GM21717 (cell line): ENCODE measurements around the gene CPNE5.
"Not testable (repeated sequence)": the region's sequence is repeated elsewhere in the genome, so short reads cannot be mapped to it uniquely, and the experiment has no call there.

Source experiments
- ATAC-seq: cut with Tn5 transposase; IDR thresholded peaks from one replicate; pipeline ENCODE4 v1.9.1; 2021; ENCODE audit warnings: mild to moderate bottlenecking, moderate library complexity; ENCODE audit not compliant: unreplicated experiment

Gene CPNE5

DNA sequence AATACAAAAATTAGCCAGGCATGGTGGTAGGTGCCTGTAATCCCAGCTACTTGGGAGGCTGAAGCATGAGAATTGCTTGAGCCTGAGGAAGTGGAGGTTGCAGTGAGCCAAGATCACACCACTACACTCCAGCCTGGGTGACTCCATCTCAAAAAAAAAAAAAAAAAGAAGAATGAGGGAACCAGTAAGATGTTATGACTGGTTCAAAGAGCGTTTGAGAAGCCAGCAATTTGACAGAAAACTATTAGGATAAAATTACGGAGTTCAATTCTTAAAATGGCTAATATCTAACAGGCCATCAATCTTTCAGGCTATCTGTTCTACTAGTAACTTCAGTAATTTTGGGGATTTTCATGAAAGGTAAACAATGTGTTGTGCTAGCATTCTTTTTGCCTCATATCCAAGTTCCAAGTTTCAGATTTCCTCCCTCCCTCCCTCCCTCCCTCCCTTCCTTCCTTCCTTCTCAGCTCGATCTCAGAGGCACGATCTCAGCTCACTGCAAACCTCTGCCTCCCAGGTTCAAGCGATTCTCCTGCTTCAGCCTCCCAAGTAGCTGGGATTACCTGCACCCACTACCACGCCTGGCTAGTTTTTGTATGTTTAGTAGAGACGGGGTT is 134.2 kb downstream of the CPNE5 start:
- ATAC-seq, result not testable (repeated sequence)

DNA sequence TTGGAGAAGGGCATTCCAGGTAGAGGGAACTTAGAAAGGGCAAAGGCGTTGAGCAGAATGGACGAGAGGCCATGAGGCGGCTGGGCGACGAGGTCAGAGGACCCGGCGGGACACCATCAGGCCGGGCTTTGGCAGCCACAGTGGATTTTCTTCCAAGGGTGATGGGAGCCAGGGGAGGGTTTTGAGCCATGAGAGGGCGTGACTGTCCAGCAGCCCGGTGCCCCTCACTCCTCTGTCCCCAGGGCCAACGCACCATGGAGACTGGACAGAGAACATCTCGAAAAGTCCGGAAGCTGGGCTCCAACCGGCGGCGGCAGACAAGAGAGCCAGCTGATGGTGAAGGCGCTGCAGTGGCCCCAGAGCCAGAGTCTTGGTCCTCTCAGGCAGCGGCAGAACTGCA is 135.3 kb downstream of the CPNE5 start:
- no peak for ATAC-seq

DNA sequence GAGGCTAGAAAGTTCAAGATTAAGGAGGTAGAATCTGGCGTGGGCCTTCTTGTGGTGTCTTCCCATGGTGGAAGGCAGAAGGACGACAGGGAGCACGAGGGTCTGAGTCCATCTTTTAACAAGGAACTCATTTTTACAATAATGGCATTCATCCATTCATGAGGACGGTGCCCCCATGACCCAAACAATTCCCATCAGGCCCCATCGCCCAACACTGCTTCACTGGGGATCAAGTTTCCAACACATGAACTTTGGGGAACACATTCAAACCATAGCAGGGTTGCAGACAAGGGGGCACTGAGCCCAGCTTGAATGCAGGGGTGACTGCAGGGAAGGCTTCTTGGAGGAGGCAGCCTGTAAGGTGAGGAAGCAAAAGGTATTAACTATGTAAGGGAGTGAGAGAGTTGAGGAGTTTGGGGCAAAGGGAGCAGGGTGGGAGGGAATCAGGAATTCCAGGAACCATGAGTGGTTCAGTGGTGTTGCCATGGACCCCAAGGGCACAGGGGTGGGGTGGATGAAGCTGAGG is 136.1 kb downstream of the CPNE5 start:
- no peak for ATAC-seq

DNA sequence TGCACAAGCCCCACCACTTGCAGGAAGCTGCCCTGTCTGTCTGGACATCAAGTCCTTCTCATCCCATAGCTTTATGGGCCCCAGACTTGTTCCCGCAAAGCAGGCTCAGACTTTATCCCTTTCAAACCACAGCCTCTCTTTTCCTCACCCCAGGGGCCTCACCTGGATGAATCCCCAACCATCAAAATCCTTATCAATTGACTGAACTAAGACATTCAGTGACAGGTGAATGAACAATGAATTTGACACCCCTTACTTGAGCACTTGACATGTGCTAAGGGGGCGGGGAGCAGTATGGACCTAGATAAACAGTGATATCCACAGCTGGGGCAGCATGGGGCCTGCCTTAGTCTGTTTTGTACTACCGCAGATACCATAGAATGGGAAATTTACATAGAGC is 136.6 kb downstream of the CPNE5 start:
- ATAC-seq, result no peak

DNA sequence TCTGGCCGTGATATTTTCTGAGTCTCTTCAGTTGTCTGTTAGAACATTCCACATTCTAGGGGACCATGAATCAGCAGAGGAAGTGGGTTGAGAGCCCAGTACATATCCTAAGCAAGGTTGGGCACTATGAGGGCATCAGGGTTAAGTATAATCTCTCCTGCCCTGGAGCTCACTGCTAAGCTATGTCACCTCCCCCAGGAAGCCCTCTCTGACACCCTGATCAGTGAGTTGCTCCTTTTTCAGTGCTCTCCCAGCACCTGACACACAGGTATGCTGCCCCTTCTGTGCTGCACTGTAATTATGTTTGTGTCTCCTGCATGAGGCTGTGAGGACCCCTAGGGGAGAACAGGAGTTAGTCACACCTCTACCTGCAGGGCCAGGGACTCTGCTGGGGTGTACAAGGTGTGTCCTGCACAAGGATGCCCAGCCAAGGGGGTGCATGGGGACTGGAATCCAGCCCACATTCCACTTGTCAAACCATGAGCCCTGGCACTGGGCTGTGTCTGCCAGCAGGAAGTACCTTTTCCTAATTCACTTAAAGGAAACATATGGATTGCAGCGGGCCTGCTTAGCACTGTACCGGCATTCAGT is 137.7 kb downstream of the CPNE5 start:
- ATAC-seq, result no peak

DNA sequence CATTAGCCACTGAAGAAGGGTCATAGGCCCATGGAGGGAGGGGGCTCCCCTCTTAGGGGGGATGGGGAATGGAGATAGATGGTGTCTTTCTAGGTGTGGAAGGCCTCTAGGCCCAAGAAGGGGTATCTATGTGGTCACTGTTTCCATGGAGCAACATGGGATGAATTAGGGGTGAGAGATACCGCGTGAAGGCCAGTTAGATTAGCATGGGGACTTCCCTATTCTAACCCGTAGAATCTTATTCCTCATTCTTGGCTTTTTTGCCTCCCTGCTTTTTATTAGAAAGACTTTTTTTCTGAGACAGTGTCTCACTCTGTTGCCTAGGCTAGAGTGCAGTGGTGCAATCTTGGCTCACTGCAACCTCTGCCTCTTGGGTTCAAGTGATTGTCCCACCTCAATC is 138.4 kb downstream of the CPNE5 start:
- ATAC-seq, result no peak

DNA sequence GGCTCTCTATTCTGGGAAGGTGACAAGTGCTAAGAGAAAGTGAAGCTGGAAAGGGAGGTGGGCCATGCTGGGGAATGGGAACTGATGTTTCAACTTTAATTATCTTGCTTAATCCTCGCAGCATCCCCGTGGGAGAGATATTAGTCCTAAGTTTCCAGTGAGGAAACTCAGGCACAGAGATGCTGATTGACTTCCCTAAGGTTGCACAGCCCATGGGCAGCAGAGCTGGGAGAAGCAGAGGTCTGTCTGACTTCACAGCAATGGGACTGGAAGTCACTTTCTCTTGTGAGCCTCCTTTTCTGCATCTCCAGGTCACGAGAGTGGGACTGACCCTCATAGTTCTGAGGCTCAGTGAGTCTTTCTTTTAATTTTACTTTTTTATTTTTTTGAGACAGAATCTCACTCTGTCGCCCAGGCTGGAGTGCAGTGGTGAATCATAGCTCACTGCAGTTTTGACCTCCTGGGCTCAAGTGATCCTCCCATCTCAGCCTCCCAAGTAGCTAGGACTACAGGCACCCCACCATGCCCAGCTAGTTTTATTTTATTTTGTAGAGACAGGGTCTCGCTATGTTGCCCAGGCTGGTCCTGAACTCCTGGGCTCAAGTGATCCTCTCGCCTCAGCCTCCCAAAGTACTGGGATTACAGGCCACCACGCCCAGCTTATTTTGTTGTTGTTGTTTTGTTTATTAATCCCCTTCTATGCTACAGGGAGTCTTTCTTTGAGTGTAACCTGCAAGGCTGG is 139.0 kb downstream of the CPNE5 start:
- no peak for ATAC-seq

DNA sequence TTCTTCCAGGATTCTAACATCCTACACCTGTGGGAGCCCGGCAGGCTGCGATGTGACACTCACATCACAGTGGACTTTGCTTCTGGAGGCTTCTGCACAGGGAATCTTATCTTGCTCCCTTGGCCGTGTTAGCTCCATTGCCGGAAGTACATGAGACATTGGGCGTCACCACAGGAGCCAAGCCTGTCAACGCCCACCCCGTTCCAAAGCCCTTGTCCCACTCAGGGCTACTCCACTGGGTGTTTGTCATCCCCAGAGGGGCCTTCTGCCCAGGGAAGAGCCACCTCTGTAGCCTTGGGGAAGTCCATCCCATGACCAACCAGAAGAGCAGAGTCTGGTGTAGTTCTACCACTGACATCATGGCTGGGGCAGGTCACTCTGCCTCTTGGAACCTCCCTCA is 139.9 kb downstream of the CPNE5 start:
- no peak for ATAC-seq

DNA sequence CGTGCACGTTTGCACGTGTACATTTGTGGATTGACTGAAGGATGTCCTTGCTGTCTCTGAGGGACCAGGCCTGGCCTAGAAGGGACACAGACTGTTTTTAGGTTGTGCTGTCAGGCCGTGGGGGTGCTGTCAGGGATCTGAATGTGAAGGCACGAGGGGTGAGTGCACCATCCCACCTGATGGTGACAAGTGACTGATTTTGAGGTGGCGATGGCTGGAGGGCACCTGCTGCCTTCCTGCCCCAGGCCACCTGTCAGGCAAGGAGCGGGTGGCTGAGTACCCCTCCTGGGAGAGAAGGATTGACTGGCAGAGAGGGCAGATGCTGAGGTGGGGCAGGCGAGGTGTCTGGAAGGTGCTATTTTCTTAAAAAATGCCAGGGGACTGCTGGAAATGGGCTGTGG is 140.4 kb downstream of the CPNE5 start:
- no peak for ATAC-seq

DNA sequence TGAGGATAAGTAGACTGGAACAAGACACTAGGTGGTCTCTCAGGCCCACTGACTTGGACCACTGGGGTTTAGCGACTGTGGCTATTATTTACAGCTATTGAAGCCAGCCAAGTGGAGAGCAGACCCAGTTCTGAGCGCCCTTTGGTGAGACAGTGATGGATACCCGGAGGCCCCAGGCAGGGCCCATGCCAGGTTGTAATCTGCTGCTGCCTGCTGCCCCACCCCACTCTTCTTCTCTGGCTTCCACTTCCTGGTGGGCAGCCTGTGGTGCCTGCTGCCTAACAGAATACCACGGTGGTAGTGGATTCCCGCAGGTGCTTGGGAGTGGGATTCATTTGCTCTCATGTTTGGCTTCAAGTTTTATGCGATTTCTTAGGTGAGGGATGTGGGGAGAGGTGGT is 141.0 kb downstream of the CPNE5 start:
- ATAC-seq, result no peak

DNA sequence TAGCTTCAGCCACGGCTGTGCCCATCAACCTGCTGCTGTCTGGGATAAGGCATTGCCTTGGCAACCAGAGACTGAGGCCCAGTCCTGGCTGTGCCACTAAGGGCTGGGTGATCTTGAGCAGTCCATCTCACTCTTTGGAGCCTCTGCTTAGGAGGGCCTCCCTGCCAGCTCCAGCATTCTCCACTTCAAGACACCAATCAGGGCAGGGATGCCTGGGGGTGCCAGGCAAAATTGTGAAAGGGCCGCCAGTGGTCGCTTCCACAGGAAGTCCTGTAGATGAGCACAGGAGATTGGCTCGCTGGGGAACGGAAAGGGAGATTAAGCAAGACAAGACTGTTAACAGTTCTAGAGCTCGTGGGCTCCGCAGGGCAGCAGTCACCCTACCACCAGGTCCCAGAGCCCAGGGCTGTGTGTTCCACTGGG is 141.8 kb downstream of the CPNE5 start, which contains the start of gene RAB44:
Gene RAB44, plus strand, starts transcription at position 346 of the 423 bp plus-strand sequence. CDS start 6,410 bp downstream, outside the sequence.
- no peak for ATAC-seq

DNA sequence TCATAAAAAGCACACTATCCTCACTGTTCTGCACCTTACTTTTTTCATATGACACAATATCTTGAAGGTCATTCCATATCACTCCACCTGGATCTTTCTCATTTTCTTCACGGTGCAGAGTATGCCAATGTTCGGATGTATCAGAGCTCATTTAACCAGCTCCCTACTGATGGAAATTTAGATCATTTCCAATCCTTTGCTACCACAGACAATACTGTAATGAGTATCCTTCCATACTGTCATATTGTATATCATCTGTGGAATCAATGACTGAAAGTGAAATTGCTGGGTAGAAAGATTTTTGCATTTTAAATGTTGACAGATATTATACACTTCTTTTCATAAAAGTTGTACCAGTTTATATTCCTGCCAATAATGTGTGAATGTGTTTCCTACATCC is 143.8 kb downstream of the CPNE5 start:
- ATAC-seq, result no peak

DNA sequence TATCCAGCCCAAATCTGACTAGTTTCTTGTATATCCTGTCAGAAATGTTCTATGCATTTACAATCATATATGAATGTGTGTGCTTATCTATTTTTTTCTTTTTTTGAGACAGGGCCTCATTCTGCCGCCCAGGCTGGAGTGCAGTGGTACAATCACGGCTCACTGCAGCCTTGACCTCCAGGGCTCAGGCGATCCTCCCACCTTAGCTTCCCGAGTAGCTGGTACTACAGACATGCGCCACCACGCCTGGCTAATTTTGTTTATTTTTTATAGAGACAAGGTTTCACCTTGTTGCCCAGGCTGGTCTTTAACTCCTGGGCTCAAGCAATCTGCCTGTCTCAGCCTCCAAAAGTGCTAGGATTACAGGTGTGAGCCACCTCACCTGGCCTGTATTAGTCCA is 144.6 kb downstream of the CPNE5 start:
- ATAC-seq, result no peak

DNA sequence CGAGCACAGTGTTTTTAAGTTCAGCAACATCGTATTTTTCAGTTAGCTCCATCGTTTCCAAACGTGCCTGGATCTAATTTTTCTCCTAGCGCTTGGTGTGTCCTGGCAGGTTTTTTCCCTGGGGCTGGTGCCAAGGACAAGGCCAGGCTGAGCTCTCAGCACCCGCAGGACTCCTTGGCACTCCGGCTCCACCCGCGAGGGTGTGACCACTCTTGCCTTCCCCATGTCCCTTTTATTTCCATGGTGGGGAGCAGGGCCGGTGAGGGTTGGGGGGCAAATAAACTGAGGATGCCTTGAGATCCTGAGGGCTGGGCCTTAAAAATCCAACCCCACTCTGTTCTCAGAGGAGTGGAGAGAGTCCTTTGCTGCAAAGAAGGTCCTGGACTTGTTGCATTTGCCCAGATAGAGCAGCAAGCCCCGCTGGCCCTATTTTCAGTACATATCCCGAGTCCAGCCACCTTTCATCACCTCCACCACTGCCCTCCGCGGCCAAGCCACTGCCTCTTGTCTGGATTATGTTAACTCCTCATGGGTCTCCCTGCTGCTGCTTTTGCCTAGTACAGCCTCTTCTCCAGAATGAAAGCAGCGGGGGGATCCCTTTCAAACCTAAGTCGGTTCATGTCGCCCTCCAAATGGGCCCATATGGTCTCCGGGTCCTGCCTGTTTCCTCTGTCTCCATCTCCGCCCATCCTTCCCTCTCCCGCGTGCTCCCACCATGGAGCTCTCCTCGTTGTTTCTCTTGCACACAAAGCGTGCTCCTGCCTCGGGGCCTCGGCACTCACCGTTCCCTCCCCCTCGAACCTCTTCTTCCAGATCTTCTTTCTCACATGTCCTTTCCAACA is 146.2 kb downstream of the CPNE5 start:
- no peak for ATAC-seq

DNA sequence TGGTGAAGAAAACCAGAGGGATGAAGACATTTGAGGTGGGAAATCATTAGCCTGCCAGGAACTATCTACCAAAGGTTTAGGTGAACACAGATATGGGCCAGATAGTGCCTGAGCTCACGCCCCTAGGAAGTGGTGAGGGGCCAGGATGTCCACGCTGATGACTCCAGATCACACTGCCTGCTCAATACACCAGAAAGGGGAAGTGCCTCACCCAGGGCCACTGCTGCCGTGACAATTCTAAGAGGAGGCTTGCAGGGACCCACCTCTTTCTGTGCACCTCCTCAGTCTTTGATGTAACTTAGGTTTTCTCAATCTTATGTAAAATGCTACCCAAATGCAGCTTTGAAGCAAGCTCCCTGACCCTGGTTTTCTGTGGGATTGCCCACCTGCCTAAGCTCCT is 147.0 kb downstream of the CPNE5 start:
- peak; percentile 47 for ATAC-seq

DNA sequence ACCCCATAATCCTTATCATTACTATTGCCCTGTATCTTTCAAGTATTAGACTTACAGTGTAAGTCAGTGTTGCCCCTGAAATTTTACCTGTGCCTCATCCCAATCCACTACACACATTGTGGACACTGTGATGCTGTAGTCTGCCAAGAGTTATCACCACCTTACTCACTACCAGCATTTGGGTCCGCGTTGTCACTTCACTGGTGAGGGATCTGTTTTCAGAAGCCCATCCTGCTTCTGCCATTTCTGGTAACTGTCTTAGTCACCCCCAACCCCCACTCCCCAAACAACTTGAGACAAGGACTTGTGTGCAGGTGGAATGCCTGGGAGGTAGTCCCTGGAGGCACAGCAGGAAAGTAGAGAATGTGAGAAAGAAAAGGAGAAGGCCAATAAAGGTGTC is 147.6 kb downstream of the CPNE5 start:
- ATAC-seq, result no peak

DNA sequence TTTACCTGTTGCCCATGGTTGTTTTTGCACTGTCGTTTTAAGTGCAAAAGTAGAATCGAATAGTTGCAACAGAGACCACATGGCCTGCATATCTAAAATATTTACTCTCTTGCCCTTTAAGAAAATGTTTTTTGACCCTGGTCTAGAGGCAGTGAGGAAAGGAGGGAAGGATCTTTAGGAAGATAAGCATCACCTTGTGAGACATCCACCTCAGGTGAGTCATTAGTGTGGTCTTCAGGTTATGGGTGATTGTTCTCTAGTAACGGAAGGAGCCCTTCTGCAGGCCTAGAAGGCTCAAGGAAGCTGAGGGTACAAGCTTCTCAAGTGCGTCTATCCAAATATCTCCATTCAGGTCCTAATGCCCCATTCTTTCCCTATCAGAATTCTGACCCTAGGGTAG is 148.2 kb downstream of the CPNE5 start:
- no peak for ATAC-seq
